Fibroblast of lung (primary cell): ENCODE results near the gene DCDC2. TPM values are rescaled to one million over a fixed set of nuclear protein-coding genes. Genes with fewer than 3 reads are reported as not detected.
A peak's percentile ranks its signal among the peaks of the same experiment; 100 is the strongest.

Experiments used
- DNase-seq, 2 donors: peaks; one replicate each; pipeline versions ENCODE4 v3.0.0 to v3.0.0-alpha.2; 2010; ENCODE audit warnings: low read depth in 2 of 2
- H2AFZ ChIP-seq: 2 replicates; pipeline ENCODE4 v1.5.1; 2012; ENCODE audit warnings: low read length, control low read depth, inconsistent platforms
- H3K27ac ChIP-seq: 2 replicates; pipeline ENCODE4 v1.5.1; 2011; ENCODE audit warnings: low read length, control low read depth; ENCODE audit not compliant: insufficient read depth
- H3K27me3 ChIP-seq: 2 replicates; pipeline ENCODE4 v1.5.1; 2011; ENCODE audit warnings: mild to moderate bottlenecking, low read length; ENCODE audit not compliant: control insufficient read depth, insufficient read depth
- H3K36me3 ChIP-seq: 2 replicates; pipeline ENCODE4 v1.5.1; 2011; ENCODE audit warnings: low read length; ENCODE audit not compliant: control insufficient read depth, insufficient read depth
- H3K4me1 ChIP-seq: 2 replicates; pipeline ENCODE4 v1.5.1; 2011; ENCODE audit warnings: low read length; ENCODE audit not compliant: control insufficient read depth, insufficient read depth; ENCODE audit errors: extremely low read depth
- H3K4me2 ChIP-seq: 2 replicates; pipeline ENCODE4 v1.5.1; 2011; ENCODE audit warnings: low read length, control low read depth; ENCODE audit not compliant: insufficient read depth; ENCODE audit errors: extremely low read depth
- H3K4me3 ChIP-seq, 4 experiments: fragments of 200-600 bp in 1 of 4; sonication (generic) in 1 of 4; replicated peaks in 1 of 4; 2 replicates each; pipeline ENCODE4 v1.5.1; 2011 to 2016; ENCODE audit warnings: low read length in 4 of 4, low read depth in 3 of 4, mild to moderate bottlenecking in 3 of 4, control low read depth in 2 of 4, inconsistent platforms in 1 of 4, mixed read lengths in 1 of 4; ENCODE audit not compliant: insufficient read depth in 1 of 4; ENCODE audit errors: control extremely low read depth in 1 of 4
- H3K79me2 ChIP-seq: 2 replicates; pipeline ENCODE4 v1.5.1; 2012; ENCODE audit warnings: mild to moderate bottlenecking, low read length, inconsistent platforms; ENCODE audit not compliant: control insufficient read depth, insufficient read depth
- H3K9ac ChIP-seq: 2 replicates; pipeline ENCODE4 v1.5.1; 2011; ENCODE audit warnings: mild to moderate bottlenecking, low read length, control low read depth; ENCODE audit not compliant: insufficient read depth
- H3K9me3 ChIP-seq: 2 replicates; pipeline ENCODE4 v1.5.1; 2012; ENCODE audit warnings: low read depth, low read length; ENCODE audit not compliant: control insufficient read depth, insufficient read depth
- H4K20me1 ChIP-seq: 2 replicates; pipeline ENCODE4 v1.5.1; 2011; ENCODE audit warnings: low read length; ENCODE audit not compliant: control insufficient read depth, insufficient read depth; ENCODE audit errors: extremely low read depth
- CTCF ChIP-seq, 2 donors: IDR thresholded peaks in 1 of 2; conservative IDR thresholded peaks in 1 of 2; 1 replicate in 1 of 2; 2 replicates in 1 of 2; pipeline ENCODE4 v1.5.1; 2011 to 2012; ENCODE audit warnings: low read length in 2 of 2, control low read depth in 1 of 2, inconsistent platforms in 1 of 2, low read depth in 1 of 2, mild to moderate bottlenecking in 1 of 2
- EZH2 ChIP-seq: IDR thresholded peaks from 2 replicates; pipeline ENCODE4 v1.5.1; 2012; ENCODE audit warnings: low read length, control low read depth, mild to moderate bottlenecking; ENCODE audit errors: missing control alignments
- polyA plus RNA-seq, 2 donors: library from polyadenylated mRNA; depleted of rRNA in 1 of 2; stranded (reverse) in 1 of 2; unstranded in 1 of 2; fragments of >200 nt; gene quantifications; 2 replicates each; pipeline ENCODE4 v1.2.1, GENCODE V29; 2011 to 2012; ENCODE audit warnings: missing spikeins in 1 of 2
- total RNA-seq: library from RNA; depleted of rRNA; stranded (reverse); fragments of >200 nt; gene quantifications from 2 replicates; pipeline ENCODE4 v1.2.1, GENCODE V29; 2014

The DCDC2 gene
- total and polyA plus RNA-seq, 2 donors (not counting 1 experiment from before 2014, with no cell fraction given): 0.01 TPM; not detected in 1

GRCh38 chr6:24154121-24154520 lies 203.7 kb downstream of the DCDC2 start:
- peak in 1 of 2 donors; percentile 84 for DNase-seq

GRCh38 chr6:24152014-24152413 lies 205.8 kb downstream of the DCDC2 start:
- no peaks in the 10 kb centered on the region for H3K79me2 ChIP-seq
- no peak overlapping the region for H3K4me2 ChIP-seq
- no peak overlapping the region for H3K9ac ChIP-seq
- no peak overlapping the region for H2AFZ ChIP-seq
- no peak for DNase-seq
- no peaks in the 10 kb centered on the region for H3K36me3 ChIP-seq
- no peaks in the 10 kb centered on the region for H4K20me1 ChIP-seq
- H3K4me1 ChIP-seq: no peaks in the 10 kb centered on the region
- no peak overlapping the region for H3K27ac ChIP-seq
- H3K4me3 ChIP-seq: no peak overlapping the region
- H3K27me3 ChIP-seq: no peaks in the 10 kb centered on the region
- no peak for TF ChIP-seq CTCF (conservative IDR thresholded peaks at IDR 0.05 in 1 of 2, IDR thresholded peaks at IDR 0.05 in 1 of 2; ENCODE audit: low read depth in 1 of 2, low read length in 2 of 2)
- TF ChIP-seq EZH2: no peak
- H3K9me3 ChIP-seq: no peaks in the 10 kb centered on the region

More at GRCh38 chr6:24154121-24154520, 203.7 kb downstream of the DCDC2 start:
- Histone ChIP-seq H2AFZ (no peak overlapping the region), H3K79me2 (no peaks in the 10 kb centered on the region), H3K9me3 (no peaks in the 10 kb centered on the region), H3K4me2 (no peak overlapping the region), H3K4me1 (no peaks in the 10 kb centered on the region), H3K9ac (no peak overlapping the region), H4K20me1 (no peaks in the 10 kb centered on the region), H3K27me3 (no peaks in the 10 kb centered on the region), H3K4me3 (no peak overlapping the region), H3K36me3 (no peaks in the 10 kb centered on the region), H3K27ac (no peak overlapping the region)
- TF ChIP-seq CTCF (conservative IDR thresholded peaks at IDR 0.05 in 1 of 2, IDR thresholded peaks at IDR 0.05 in 1 of 2; ENCODE audit: low read depth in 1 of 2, low read length in 2 of 2) (no peak), EZH2 (no peak)

GRCh38 chr6:24149836-24150235 lies 208.0 kb downstream of the DCDC2 start:
- H3K36me3 ChIP-seq: no peaks in the 10 kb centered on the region
- H3K9me3 ChIP-seq: no peaks in the 10 kb centered on the region
- H4K20me1 ChIP-seq: no peaks in the 10 kb centered on the region
- H3K79me2 ChIP-seq: no peaks in the 10 kb centered on the region
- no peaks in the 10 kb centered on the region for H3K27me3 ChIP-seq
- no peak overlapping the region for H3K4me3 ChIP-seq
- H3K4me1 ChIP-seq: no peaks in the 10 kb centered on the region
- DNase-seq: peak in 1 of 2 donors; percentile 8
- H3K4me2 ChIP-seq: no peak overlapping the region
- no peak overlapping the region for H3K27ac ChIP-seq
- no peak overlapping the region for H2AFZ ChIP-seq
- no peak overlapping the region for H3K9ac ChIP-seq
- TF ChIP-seq CTCF (conservative IDR thresholded peaks at IDR 0.05 in 1 of 2, IDR thresholded peaks at IDR 0.05 in 1 of 2; ENCODE audit: low read depth in 1 of 2, low read length in 2 of 2) (no peak), EZH2 (no peak)
